ENCODE results near the gene HEATR5B. TPM values are rescaled to one million over a fixed set of nuclear protein-coding genes. Genes with fewer than 3 reads are reported as not detected.
A peak's percentile ranks its signal among the peaks of the same experiment; 100 is the strongest.

The HEATR5B gene
- total and polyA plus RNA-seq, 4 experiments from 2014 or later = 6.1 to 55.2 (median 36.6) TPM

- Mint-ChIP-seq H3K9me3 (no peaks in the 10 kb centered on the region), H3K4me1 (peaks cover 0 to 3% (median 0%) of the 10 kb centered on the region in 4 donors), H3K27me3 (no peaks in the 10 kb centered on the region), H3K4me3 (no peak overlapping the region), H3K36me3 (peaks cover 33 to 54% of the 10 kb centered on the region in 2 donors), H3K27ac (no peak overlapping the region)
- Histone ChIP-seq H3K9me3 (ENCODE audit: control insufficient read depth in 1 of 2, low read length in 2 of 2) (no peaks in the 10 kb centered on the region), H3K4me3 (ENCODE audit: low read length in 2 of 2) (no peak overlapping the region), H3K4me1 (ENCODE audit: insufficient read depth, low read length) (no peaks in the 10 kb centered on the region), H3K36me3 (ENCODE audit: insufficient read depth, low read length) (peaks cover 18% of the 10 kb centered on the region), H3K27ac (ENCODE audit: low read depth, low read length) (no peak overlapping the region), H3K27me3 (ENCODE audit: insufficient read depth, low read length) (no peaks in the 10 kb centered on the region)
- DNase-seq = no peak
- intact Hi-C loops (cut with micrococcal nuclease) = no loop called here
- ChIA-PET CTCF (ENCODE audit: partially characterized antibody) (no interaction called here), POLR2A (ENCODE audit: partially characterized antibody) (no interaction called here)
Measured at GRCh38 chr2:37039580-37039979, 44.6 kb downstream of the HEATR5B start.

DNA sequence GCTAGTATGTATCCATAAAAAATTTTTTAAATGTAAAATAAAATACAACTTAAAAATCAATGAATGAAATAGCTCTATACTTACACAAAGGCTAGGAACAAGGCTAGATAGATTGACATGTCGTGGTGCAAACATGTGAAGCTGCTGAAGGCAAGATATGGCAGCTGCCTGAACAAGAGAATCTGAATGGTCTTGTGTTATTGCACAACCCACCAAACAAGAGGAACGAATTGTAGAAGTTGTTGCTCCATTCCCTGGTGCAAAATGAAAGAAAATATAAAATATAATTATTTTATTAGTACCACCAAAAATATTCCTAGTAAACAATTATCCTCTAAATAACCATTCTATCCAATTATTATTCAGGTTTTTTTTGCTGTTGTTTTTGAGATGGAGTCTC, 46.4 kb downstream of the HEATR5B start:
- CTCF ChIA-PET (ENCODE audit: partially characterized antibody) = no interaction called here
- H3K36me3 ChIP-seq (ENCODE audit: insufficient read depth, low read length) = peaks cover 15% of the 10 kb centered on the region
- H3K4me3 ChIP-seq (ENCODE audit: low read length in 2 of 2) = no peak overlapping the region
- POLR2A ChIA-PET (ENCODE audit: partially characterized antibody) = no interaction called here
- no peaks in the 10 kb centered on the region for H3K4me1 Mint-ChIP-seq
- peak overlapping the region in 1 of 7 donors; percentile 42 for H3K27ac Mint-ChIP-seq
- peaks cover 31 to 49% of the 10 kb centered on the region in 2 donors for H3K36me3 Mint-ChIP-seq
- no peaks in the 10 kb centered on the region for H3K9me3 Mint-ChIP-seq
- H3K4me3 Mint-ChIP-seq = no peak overlapping the region
- H3K4me1 ChIP-seq (ENCODE audit: insufficient read depth, low read length) = no peaks in the 10 kb centered on the region
- H3K9me3 ChIP-seq (ENCODE audit: control insufficient read depth in 1 of 2, low read length in 2 of 2) = no peaks in the 10 kb centered on the region
- intact Hi-C loops (cut with micrococcal nuclease) = no loop called here
- H3K27me3 Mint-ChIP-seq = no peaks in the 10 kb centered on the region
- no peak overlapping the region for H3K27ac ChIP-seq (ENCODE audit: low read depth, low read length)
- DNase-seq = no peak
- no peaks in the 10 kb centered on the region for H3K27me3 ChIP-seq (ENCODE audit: insufficient read depth, low read length)

- H3K4me3 ChIP-seq (ENCODE audit: low read length in 2 of 2) = no peak overlapping the region
- Mint-ChIP-seq H3K9me3 (no peaks in the 10 kb centered on the region), H3K27ac (no peak overlapping the region), H3K36me3 (peaks cover 57 to 66% of the 10 kb centered on the region in 2 donors), H3K27me3 (no peaks in the 10 kb centered on the region), H3K4me1 (no peaks in the 10 kb centered on the region), H3K4me3 (no peak overlapping the region)
- no peak overlapping the region for H3K27ac ChIP-seq (ENCODE audit: low read depth, low read length)
- intact Hi-C loops (cut with micrococcal nuclease) = no loop called here
- ChIA-PET POLR2A (ENCODE audit: partially characterized antibody) (no interaction called here), CTCF (ENCODE audit: partially characterized antibody) (no interaction called here)
- DNase-seq = no peak
- H3K9me3 ChIP-seq (ENCODE audit: control insufficient read depth in 1 of 2, low read length in 2 of 2) = no peaks in the 10 kb centered on the region
- H3K36me3 ChIP-seq (ENCODE audit: insufficient read depth, low read length) = peaks cover 44% of the 10 kb centered on the region
- H3K4me1 ChIP-seq (ENCODE audit: insufficient read depth, low read length) = no peaks in the 10 kb centered on the region
- no peaks in the 10 kb centered on the region for H3K27me3 ChIP-seq (ENCODE audit: insufficient read depth, low read length)
Measured at GRCh38 chr2:37029758-37030157, 54.4 kb downstream of the HEATR5B start.

DNA sequence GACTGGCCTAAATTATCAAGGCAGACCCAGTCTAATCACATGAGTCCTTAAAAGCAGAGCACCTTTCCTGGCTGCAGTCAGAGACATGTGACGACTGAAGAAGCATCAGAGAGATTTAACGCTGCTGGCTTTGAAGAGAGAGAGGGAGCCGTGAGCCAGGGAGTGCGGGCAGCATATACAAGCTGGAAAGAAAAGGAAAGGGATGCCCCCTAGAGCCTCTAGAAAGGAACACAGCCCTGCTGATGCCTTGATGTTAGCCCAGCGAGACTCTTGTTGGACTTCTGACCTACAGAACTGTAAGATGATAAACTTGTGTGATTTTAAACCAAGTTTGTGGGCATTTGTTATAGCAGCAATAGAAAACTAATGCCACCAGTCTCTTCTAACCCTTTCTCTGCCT, 58.1 kb downstream of the HEATR5B start:
- H3K4me3 Mint-ChIP-seq = no peak overlapping the region
- DNase-seq = no peak
- no peak overlapping the region for H3K27ac ChIP-seq (ENCODE audit: low read depth, low read length)
- peak overlapping the region in 1 of 7 donors; percentile 2 for H3K27ac Mint-ChIP-seq
- H3K9me3 Mint-ChIP-seq = no peaks in the 10 kb centered on the region
- ChIA-PET CTCF (ENCODE audit: partially characterized antibody) (no interaction called here), POLR2A (ENCODE audit: partially characterized antibody) (no interaction called here)
- H3K36me3 Mint-ChIP-seq = peaks cover 53 to 67% of the 10 kb centered on the region in 2 donors
- H3K4me3 ChIP-seq (ENCODE audit: low read length in 2 of 2) = no peak overlapping the region
- no peaks in the 10 kb centered on the region for H3K27me3 Mint-ChIP-seq
- intact Hi-C loops (cut with micrococcal nuclease) = no loop called here
- no peaks in the 10 kb centered on the region for H3K27me3 ChIP-seq (ENCODE audit: insufficient read depth, low read length)
- H3K4me1 Mint-ChIP-seq = no peaks in the 10 kb centered on the region
- H3K4me1 ChIP-seq (ENCODE audit: insufficient read depth, low read length) = no peaks in the 10 kb centered on the region
- peaks cover 52% of the 10 kb centered on the region for H3K36me3 ChIP-seq (ENCODE audit: insufficient read depth, low read length)
- H3K9me3 ChIP-seq (ENCODE audit: control insufficient read depth in 1 of 2, low read length in 2 of 2) = no peaks in the 10 kb centered on the region

DNA sequence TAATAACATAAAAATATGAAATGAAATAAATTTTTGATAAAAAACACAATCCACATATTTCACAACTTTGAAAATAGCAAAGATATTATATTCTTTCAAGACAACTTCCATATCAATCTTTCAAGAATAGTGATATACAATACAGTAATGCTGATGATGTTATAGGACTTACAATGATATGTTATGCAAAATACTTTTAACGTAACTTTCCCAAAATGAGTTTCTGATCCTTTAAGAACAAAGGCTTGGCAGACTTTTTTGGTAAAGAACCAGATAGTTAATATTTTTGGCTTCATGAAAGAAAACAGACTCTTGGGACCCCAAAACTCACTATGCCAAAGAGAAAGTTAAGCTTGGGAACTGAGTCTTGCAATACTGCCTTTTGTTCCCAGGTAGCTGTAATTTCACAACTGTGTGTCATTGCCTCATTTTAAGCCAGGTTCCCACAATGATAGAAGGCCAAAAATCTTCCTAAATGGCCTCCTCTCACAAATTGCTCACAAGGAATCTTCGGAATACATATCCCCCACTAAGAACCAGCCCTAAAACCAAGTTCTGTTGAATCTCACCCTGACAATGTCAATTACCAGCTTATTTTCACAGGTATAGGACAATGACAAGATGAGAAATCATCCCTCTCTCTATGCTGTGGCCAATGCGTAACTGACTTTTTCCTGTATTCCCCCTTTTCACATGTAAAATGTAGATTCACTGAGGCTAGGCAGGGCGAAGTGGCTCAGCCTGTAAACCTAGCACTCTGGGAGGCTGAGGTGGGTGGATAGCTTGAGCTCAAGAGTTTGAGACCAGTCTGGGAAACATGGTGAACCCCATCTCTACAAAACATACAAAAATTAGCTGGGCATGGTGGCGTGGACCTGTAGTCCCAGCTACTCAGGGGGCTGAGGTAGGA, 63.0 kb downstream of the HEATR5B start:
- Histone ChIP-seq H3K4me1 (ENCODE audit: insufficient read depth, low read length) (no peaks in the 10 kb centered on the region), H3K4me3 (ENCODE audit: low read length in 2 of 2) (no peak overlapping the region), H3K36me3 (ENCODE audit: insufficient read depth, low read length) (peaks cover 45% of the 10 kb centered on the region), H3K9me3 (ENCODE audit: control insufficient read depth in 1 of 2, low read length in 2 of 2) (no peaks in the 10 kb centered on the region), H3K27ac (ENCODE audit: low read depth, low read length) (no peak overlapping the region), H3K27me3 (ENCODE audit: insufficient read depth, low read length) (no peaks in the 10 kb centered on the region)
- Mint-ChIP-seq H3K27me3 (no peaks in the 10 kb centered on the region), H3K27ac (peak overlapping the region in 1 of 7 donors; percentile 17), H3K36me3 (peaks cover 51 to 73% of the 10 kb centered on the region in 2 donors), H3K4me1 (no peaks in the 10 kb centered on the region), H3K9me3 (no peaks in the 10 kb centered on the region), H3K4me3 (no peak overlapping the region)
- no peak for DNase-seq
- ChIA-PET POLR2A (ENCODE audit: partially characterized antibody) (no interaction called here), CTCF (ENCODE audit: partially characterized antibody) (no interaction called here)
- intact Hi-C loops (cut with micrococcal nuclease) = no loop called here

DNA sequence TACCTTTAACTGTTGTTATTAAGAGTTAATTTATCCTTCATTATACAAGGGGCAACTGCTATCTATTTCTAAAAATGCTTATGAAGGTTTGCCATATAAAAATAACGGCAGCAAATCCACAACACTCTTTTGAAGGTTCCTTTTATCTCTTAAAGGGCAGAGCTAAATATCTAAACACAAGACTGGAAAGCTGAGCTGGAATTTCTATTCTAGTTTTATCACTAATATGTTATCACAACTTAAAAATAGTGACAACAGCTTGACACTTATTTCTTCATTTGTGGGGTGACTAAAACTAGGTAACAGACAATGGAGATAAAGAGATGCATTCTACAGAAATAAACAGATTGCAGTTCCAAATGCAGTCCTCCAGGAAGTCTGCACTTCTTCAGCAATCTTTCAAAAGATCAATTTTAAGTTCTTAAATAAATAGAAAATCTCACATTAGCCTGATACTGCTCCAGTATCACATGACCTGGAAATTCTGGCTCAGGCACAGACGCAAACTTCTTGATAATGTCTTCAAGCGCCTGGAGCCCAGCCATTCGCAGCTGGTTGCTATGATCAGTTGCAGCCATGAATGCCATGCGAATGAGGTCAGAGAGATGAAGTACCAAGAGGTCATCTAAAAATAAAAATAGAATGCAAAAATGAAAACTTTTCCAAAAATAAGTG, 63.8 kb downstream of the HEATR5B start:
- CTCF ChIA-PET (ENCODE audit: partially characterized antibody) = no interaction called here
- Histone ChIP-seq H3K4me3 (ENCODE audit: low read length in 2 of 2) (no peak overlapping the region), H3K9me3 (ENCODE audit: control insufficient read depth in 1 of 2, low read length in 2 of 2) (no peaks in the 10 kb centered on the region), H3K4me1 (ENCODE audit: insufficient read depth, low read length) (no peaks in the 10 kb centered on the region), H3K36me3 (ENCODE audit: insufficient read depth, low read length) (peaks cover 43% of the 10 kb centered on the region), H3K27me3 (ENCODE audit: insufficient read depth, low read length) (no peaks in the 10 kb centered on the region), H3K27ac (ENCODE audit: low read depth, low read length) (no peak overlapping the region)
- Mint-ChIP-seq H3K4me3 (no peak overlapping the region), H3K9me3 (no peaks in the 10 kb centered on the region), H3K27me3 (no peaks in the 10 kb centered on the region), H3K27ac (peak overlapping the region in 2 of 7 donors; percentile 22 to 29), H3K4me1 (peaks cover 0 to 2% (median 0%) of the 10 kb centered on the region in 4 donors), H3K36me3 (peaks cover 51 to 72% of the 10 kb centered on the region in 2 donors)
- intact Hi-C loops (cut with micrococcal nuclease) = no loop called here
- POLR2A ChIA-PET (ENCODE audit: partially characterized antibody) = no interaction called here
- no peak for DNase-seq

DNA sequence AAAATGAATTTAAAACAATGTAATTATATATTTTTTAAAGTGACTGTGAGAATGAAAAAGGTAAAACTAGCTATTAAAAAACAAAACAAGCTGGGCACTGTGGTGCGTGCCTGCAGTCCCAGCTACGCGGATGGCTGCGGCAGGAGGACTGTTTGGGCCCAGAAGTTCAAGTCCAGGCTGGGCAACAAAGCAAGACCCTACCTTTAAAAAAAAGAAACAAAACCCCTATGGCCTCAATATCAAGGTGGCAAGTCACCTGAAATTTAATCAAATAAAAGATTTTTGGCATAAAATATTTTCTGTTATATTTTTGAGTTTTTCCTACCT, 70.9 kb downstream of the HEATR5B start:
- peak overlapping the region in 1 of 8 donors; percentile 41 for H3K4me3 Mint-ChIP-seq
- intact Hi-C loops (cut with micrococcal nuclease) = no loop called here
- peaks cover 50 to 62% of the 10 kb centered on the region in 2 donors for H3K36me3 Mint-ChIP-seq
- H3K27ac Mint-ChIP-seq = no peak overlapping the region
- no peaks in the 10 kb centered on the region for H3K27me3 Mint-ChIP-seq
- peaks cover 40% of the 10 kb centered on the region for H3K36me3 ChIP-seq (ENCODE audit: insufficient read depth, low read length)
- peaks cover 8% of the 10 kb centered on the region for H3K4me1 ChIP-seq (ENCODE audit: insufficient read depth, low read length)
- POLR2A ChIA-PET (ENCODE audit: partially characterized antibody) = no interaction called here
- H3K9me3 Mint-ChIP-seq = no peaks in the 10 kb centered on the region
- no peak overlapping the region for H3K27ac ChIP-seq (ENCODE audit: low read depth, low read length)
- no peaks in the 10 kb centered on the region for H3K9me3 ChIP-seq (ENCODE audit: control insufficient read depth in 1 of 2, low read length in 2 of 2)
- no peaks in the 10 kb centered on the region for H3K27me3 ChIP-seq (ENCODE audit: insufficient read depth, low read length)
- H3K4me1 Mint-ChIP-seq = peaks cover 9 to 17% (median 11%) of the 10 kb centered on the region in 4 donors
- CTCF ChIA-PET (ENCODE audit: partially characterized antibody) = no interaction called here
- no peak for DNase-seq
- no peak overlapping the region for H3K4me3 ChIP-seq (ENCODE audit: low read length in 2 of 2)

Measured in CD4-positive, alpha-beta memory T cell (primary cell).